ENCODE measurements around the gene AFDN.

The AFDN gene

GRCh38 chr6:167796192-167796981 lies 30.3 kb upstream of the AFDN start:
- no peak for DNase-seq

GRCh38 chr6:167797011-167797471 lies 29.7 kb upstream of the AFDN start:
- no peak for DNase-seq

DNA sequence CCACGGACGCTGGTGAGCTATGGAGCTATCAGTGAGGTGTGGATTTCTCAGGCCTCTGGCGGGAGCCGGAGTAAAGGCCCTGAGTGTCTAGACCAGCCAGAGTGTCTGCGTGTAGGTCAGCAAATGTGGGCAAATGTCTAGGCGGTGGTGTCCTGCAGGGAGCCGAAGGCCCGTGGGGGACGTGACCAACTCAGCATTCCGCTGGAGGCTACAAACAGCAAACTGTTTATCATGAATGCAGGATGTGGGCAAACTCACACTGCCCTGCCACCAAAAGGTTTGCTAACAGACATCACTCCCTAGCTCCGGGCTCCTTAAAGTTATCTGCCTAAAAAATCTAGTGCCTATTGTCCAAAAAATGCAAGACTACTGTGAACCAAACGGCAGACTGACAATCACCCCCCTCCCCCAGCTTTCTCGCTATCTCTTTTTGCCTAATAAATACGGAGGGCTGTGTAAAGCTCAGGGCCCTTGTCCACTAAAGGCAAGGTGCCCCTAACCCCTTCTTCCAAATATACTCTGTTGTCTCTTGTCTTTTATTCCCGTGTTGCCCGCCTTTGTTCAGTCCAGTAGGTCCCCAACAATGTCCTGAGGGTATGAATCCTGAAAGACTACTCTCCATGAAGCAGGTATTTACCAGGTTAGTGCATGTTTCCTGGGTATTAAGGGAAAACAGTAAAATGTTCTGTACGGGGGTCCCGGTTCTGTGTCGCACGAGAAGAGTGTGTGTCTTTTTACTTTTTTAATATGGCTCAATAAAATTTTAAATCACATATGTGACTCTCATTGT lies 29.0 kb upstream of the AFDN start:
- no peak for DNase-seq

- DNase-seq, result no peak
Measured at GRCh38 chr6:167798453-167798852, 28.3 kb upstream of the AFDN start.

GRCh38 chr6:167799033-167799821 lies 27.5 kb upstream of the AFDN start:
- no peak for DNase-seq

- no peak for DNase-seq
Measured at GRCh38 chr6:167800549-167800948, 26.2 kb upstream of the AFDN start.

- no peak for DNase-seq
Measured at GRCh38 chr6:167801263-167801662, 25.4 kb upstream of the AFDN start.

DNA sequence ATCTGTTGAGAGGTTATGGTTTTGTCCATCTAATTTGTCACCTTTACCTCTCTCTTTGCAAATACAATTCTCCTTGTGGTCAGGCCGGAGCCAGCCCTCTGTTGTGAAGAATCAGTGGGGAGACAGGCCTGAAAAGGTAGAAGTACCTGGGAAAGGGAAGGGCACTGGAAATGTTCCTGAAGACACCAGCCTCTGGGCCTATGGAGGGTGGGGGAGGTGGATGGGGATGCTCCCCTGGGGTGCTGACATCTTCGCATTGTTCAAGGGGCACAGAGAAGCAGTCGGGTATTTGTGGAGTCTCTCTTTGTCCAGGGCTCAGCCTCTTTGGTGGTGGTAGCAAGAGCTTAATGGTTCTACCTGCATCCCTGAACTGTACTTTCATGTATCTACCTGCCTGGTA lies 24.4 kb upstream of the AFDN start:
- no peak for DNase-seq

DNA sequence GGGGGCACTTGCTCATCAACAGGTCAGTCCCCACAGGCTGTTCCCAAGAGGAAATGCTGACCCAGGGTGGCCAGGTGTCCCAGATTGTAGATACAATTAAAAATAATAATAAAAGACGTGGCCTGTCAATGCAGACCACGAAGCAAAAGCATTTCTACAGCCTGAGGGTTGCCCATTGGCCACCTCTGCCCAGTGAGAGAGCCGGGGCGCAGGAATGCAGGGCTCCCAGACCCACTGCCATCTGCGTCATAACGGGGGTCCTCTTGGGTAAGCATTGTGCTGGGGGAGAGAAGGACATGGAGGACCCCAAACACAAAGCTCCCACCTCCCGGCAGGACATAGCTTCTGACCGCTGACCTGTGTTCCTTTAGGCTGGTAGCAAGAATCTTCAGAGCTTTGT lies 22.9 kb upstream of the AFDN start:
- DNase-seq, result no peak

DNA sequence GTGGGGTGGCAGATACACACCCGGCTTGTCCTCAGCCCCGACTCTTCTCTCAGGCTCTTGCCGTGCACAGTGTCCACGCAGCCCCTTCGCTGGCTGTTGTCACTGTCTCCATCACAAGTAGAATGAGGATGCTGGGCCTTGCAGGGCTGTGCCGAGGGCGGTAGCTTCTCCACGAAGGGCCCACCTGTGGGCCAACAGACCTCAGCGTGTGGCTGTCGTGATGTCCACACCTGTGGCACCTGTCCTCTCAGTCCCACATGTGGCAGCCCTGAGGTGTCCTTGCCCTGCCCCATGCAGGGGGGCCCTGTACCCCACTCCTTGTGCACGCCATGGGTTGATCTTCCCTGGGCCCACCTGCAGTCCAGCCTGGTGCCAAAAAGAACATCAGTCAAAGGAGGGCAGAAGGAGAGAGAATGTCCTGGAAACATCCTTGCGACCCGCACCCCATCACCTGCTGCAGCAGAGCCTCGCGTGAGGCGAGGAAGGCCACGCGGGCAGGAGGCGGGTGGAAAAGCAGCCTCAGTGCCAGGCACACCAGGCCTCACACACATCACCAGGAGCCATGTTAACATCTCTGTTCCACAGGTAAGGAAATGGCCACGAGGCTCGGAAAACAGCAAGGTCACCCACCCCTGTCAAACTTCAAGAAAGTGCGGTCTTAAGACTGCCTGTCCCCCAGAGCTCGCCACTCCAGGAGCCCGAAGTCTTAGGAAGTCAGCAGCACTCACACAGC lies 22.3 kb upstream of the AFDN start:
- no peak for DNase-seq

- DNase-seq, result no peak
Measured at GRCh38 chr6:167805349-167806060, 21.2 kb upstream of the AFDN start.

GRCh38 chr6:167806061-167806700 lies 20.5 kb upstream of the AFDN start:
- DNase-seq, result no peak

GRCh38 chr6:167807200-167807599 lies 19.5 kb upstream of the AFDN start:
- DNase-seq, result no peak

DNA sequence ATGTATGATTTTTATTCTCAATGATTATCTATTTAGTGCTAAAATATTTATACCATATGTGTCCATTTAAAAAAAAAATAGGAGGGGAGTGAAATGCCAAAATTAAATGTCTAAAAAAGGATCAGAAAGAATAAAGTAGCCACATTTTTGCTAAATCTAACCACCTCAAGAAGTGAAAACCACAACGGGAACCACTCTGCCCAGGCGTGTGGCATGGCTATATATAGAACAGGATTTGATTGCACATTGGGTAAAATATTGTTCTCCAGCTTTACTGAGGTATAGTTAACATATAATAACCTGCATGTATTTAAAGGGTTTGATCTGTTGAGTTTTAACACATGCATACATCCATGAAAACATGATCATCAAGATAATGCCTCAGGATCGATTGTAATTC lies 19.0 kb upstream of the AFDN start:
- no peak for DNase-seq

GRCh38 chr6:167811040-167811439 lies 15.7 kb upstream of the AFDN start:
- no peak for DNase-seq

GRCh38 chr6:167811442-167812087 lies 15.1 kb upstream of the AFDN start:
- no peak for DNase-seq

GRCh38 chr6:167812088-167812487 lies 14.6 kb upstream of the AFDN start:
- no peak for DNase-seq

GRCh38 chr6:167815296-167815980 lies 11.3 kb upstream of the AFDN start:
- DNase-seq, result no peak

GRCh38 chr6:167817016-167817415 lies 9.7 kb upstream of the AFDN start:
- no peak for DNase-seq

DNA sequence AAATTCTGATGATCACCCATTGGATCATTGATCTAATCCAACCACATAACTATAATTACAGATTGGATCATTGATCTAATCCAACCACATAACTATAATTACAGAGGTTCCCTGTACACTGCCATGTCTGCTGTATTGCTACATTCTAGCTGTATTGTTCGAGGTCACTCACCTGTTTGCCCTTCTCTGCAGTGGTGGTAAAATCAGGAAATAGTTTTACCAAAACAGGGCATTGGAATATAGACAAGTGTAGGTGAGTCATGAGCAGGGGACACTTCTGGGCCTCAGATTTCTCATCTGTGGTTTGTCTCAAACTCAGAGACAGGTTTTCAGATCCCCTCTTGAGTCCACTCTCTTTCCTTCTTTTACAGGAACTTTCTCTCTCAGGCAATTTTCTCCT lies 9.0 kb upstream of the AFDN start:
- DNase-seq, result no peak

All from bone marrow (tissue), 2 donors.